IMR-90 (cell line): ENCODE results near the gene TNRC18. TPM values are rescaled to one million over a fixed set of nuclear protein-coding genes. Genes with fewer than 3 reads are reported as not detected.

Source experiments
- ATAC-seq: fragments of 200-7000 bp; cut with Tn5 transposase; 2 replicates; pipeline ENCODE4 v1.9.1; 2020; ENCODE audit warnings: low read depth, mild to moderate bottlenecking, moderate library complexity
- BruUV-seq: library from RNA; stranded (reverse); fragments of 400-500 nt; replicated peaks from 2 replicates; lab custom pipeline; 2021; lab: Mats Ljungman, UMichigan
- CTCF ChIA-PET: fragments of 300-600 bp; formaldehyde crosslinking; extraction: SDS; loops from one replicate; lab custom pipeline; 2021; ENCODE audit warnings: antibody characterized with exemption; lab: Yijun Ruan, JAX
- POLR2A ChIA-PET: fragments of 300-600 bp; sonication (Branson Sonifier 250); formaldehyde crosslinking; loops from one replicate; lab custom pipeline; 2022; ENCODE audit warnings: antibody characterized with exemption; ENCODE audit not compliant: unreplicated experiment; lab: Charles Lee
- DNase-seq: peaks from one replicate; pipeline ENCODE4 v3.0.0; 2013
- H2AFZ ChIP-seq: replicated peaks from 2 replicates; pipeline ENCODE3; 2013; ENCODE audit warnings: low read length, mild to moderate bottlenecking; ENCODE audit not compliant: poor library complexity
- H2AK5ac ChIP-seq: 2 replicates; pipeline ENCODE4 v1.6.1; 2013; ENCODE audit warnings: low read depth, low read length, inconsistent platforms
- H2AK9ac ChIP-seq: replicated peaks from 2 replicates; pipeline ENCODE3; 2013; ENCODE audit warnings: mild to moderate bottlenecking, low read depth, low read length, moderate library complexity; ENCODE audit not compliant: poor library complexity
- H2BK120ac ChIP-seq: 2 replicates; pipeline ENCODE4 v1.6.1; 2013; ENCODE audit warnings: low read depth, low read length, inconsistent platforms
- H2BK15ac ChIP-seq: 3 replicates; pipeline ENCODE4 v1.6.1; 2013; ENCODE audit warnings: low read depth, low read length, inconsistent platforms
- H2BK20ac ChIP-seq: 2 replicates; pipeline ENCODE4 v1.6.1; 2013; ENCODE audit warnings: low read depth, mild to moderate bottlenecking, inconsistent platforms, low read length, moderate library complexity
- H2BK5ac ChIP-seq: 2 replicates; pipeline ENCODE4 v1.6.1; 2013; ENCODE audit warnings: mild to moderate bottlenecking, low read depth, low read length, inconsistent platforms; ENCODE audit not compliant: poor library complexity, severe bottlenecking
- H3K14ac ChIP-seq: replicated peaks from 2 replicates; pipeline ENCODE4 v1.6.1; 2013; ENCODE audit warnings: low read depth, low read length, inconsistent platforms
- H3K18ac ChIP-seq: 2 replicates; pipeline ENCODE4 v1.6.1; 2013; ENCODE audit warnings: low read depth, low read length, control low read depth
- H3K23ac ChIP-seq: 2 replicates; pipeline ENCODE4 v1.6.1; 2013; ENCODE audit warnings: low read depth, low read length, inconsistent platforms
- H3K27ac ChIP-seq: 2 replicates; pipeline ENCODE4 v1.5.1; 2013; ENCODE audit warnings: mild to moderate bottlenecking, control low read depth, low read length; ENCODE audit not compliant: insufficient read depth
- H3K27me3 ChIP-seq: 2 replicates; pipeline ENCODE4 v1.6.1; 2013; ENCODE audit warnings: low read length; ENCODE audit not compliant: control insufficient read depth, insufficient read depth
- H3K36me3 ChIP-seq: 2 replicates; pipeline ENCODE4 v1.6.1; 2013; ENCODE audit warnings: low read length, mixed read lengths; ENCODE audit not compliant: control insufficient read depth, insufficient read depth
- H3K4ac ChIP-seq: 2 replicates; pipeline ENCODE4 v1.6.1; 2013; ENCODE audit warnings: low read depth, low read length, inconsistent platforms
- H3K4me1 ChIP-seq: 2 replicates; pipeline ENCODE4 v1.6.1; 2013; ENCODE audit warnings: low read length, mixed read lengths; ENCODE audit not compliant: control insufficient read depth, insufficient read depth
- H3K4me2 ChIP-seq: 2 replicates; pipeline ENCODE4 v1.6.1; 2013; ENCODE audit warnings: low read depth, mild to moderate bottlenecking, control low read depth, low read length, moderate library complexity
- H3K4me3 ChIP-seq: 2 replicates; pipeline ENCODE4 v1.5.1; 2013; ENCODE audit warnings: low read depth, mild to moderate bottlenecking, control low read depth, low read length, moderate library complexity; ENCODE audit not compliant: insufficient read depth
- H3K56ac ChIP-seq: 2 replicates; pipeline ENCODE4 v1.6.1; 2013; ENCODE audit warnings: low read length, inconsistent platforms; ENCODE audit not compliant: insufficient read depth; ENCODE audit errors: extremely low read depth
- H3K79me1 ChIP-seq, 2 experiments: 2 replicates each; pipeline ENCODE4 v1.6.1; 2013; ENCODE audit warnings: low read length in 2 of 2, inconsistent platforms in 1 of 2, low read depth in 1 of 2
- H3K9ac ChIP-seq: 2 replicates; pipeline ENCODE4 v1.6.1; 2013; ENCODE audit warnings: low read depth, low read length, control low read depth
- H3K9me1 ChIP-seq: 2 replicates; pipeline ENCODE4 v1.6.1; 2013; ENCODE audit warnings: low read length, inconsistent platforms; ENCODE audit not compliant: insufficient read depth
- H3K9me3 ChIP-seq: 2 replicates; pipeline ENCODE4 v1.6.1; 2013; ENCODE audit warnings: low read length; ENCODE audit not compliant: control insufficient read depth, insufficient read depth
- H4K20me1 ChIP-seq: 2 replicates; pipeline ENCODE4 v1.6.1; 2013; ENCODE audit warnings: low read length, inconsistent platforms; ENCODE audit not compliant: insufficient read depth
- H4K5ac ChIP-seq: 2 replicates; pipeline ENCODE4 v1.6.1; 2013; ENCODE audit warnings: mild to moderate bottlenecking, low read depth, low read length, control low read depth
- H4K8ac ChIP-seq, 2 experiments: 2 replicates each; pipeline ENCODE4 v1.6.1; 2013; ENCODE audit warnings: low read depth in 2 of 2, low read length in 2 of 2, control low read depth in 1 of 2, inconsistent platforms in 1 of 2
- H4K91ac ChIP-seq: 2 replicates; pipeline ENCODE4 v1.6.1; 2013; ENCODE audit warnings: low read depth, low read length, inconsistent platforms; ENCODE audit not compliant: insufficient read depth
- CTCF ChIP-seq: conservative IDR thresholded peaks from 2 replicates; pipeline ENCODE4 v1.5.1; 2012; ENCODE audit warnings: mild to moderate bottlenecking, low read depth, low read length, improper control_type of control experiment
- FOS ChIP-seq: fragments of 150-350 bp; IDR thresholded peaks from 2 replicates; pipeline ENCODE4 v1.6.1; 2016; ENCODE audit warnings: low read depth, low read length
- MAFK ChIP-seq: IDR thresholded peaks from 2 replicates; pipeline ENCODE4 v1.6.1; 2012; ENCODE audit warnings: low read depth, low read length, improper control_type of control experiment
- MAZ ChIP-seq: IDR thresholded peaks from 2 replicates; pipeline ENCODE4 v1.6.1; 2012; ENCODE audit warnings: low read depth, mild to moderate bottlenecking, low read length, improper control_type of control experiment, moderate library complexity, borderline replicate concordance
- MXI1 ChIP-seq: IDR thresholded peaks from 2 replicates; pipeline ENCODE4 v1.6.1; 2012; ENCODE audit warnings: low read depth, mild to moderate bottlenecking, low read length, moderate library complexity, borderline replicate concordance
- RCOR1 ChIP-seq: IDR thresholded peaks from 2 replicates; pipeline ENCODE4 v1.6.1; 2012; ENCODE audit warnings: mild to moderate bottlenecking, low read length, improper control_type of control experiment; ENCODE audit not compliant: insufficient replicate concordance
- USF2 ChIP-seq: fragments of 150-350 bp; IDR thresholded peaks from 2 replicates; pipeline ENCODE4 v1.6.1; 2017; ENCODE audit warnings: mild to moderate bottlenecking, antibody characterized with exemption, low read length, low read depth
- WGBS, 2 experiments: methylation state at CpG; one replicate each; pipeline versions ENCODE4 v1.1.5 to v1.1.7; 2013; ENCODE audit warnings: missing lambda C conversion rate in 2 of 2; ENCODE audit not compliant: insufficient read length in 1 of 2; ENCODE audit errors: extremely low coverage in 2 of 2; 5-methylcytosine and 5-hydroxymethylcytosine counted together
- dilution Hi-C: fragments of 300-500 bp; cut with HindIII; formaldehyde crosslinking; loops from one replicate; pipeline ENCODE4 v1.14.3; 2018; ENCODE audit warnings: low sequenced_read_pairs; ENCODE audit not compliant: unreplicated experiment
- in situ Hi-C: fragments of 300-500 bp; cut with MboI; formaldehyde crosslinking; loops from 3 replicates; pipeline ENCODE4 v1.14.3; 2019; ENCODE audit warnings: low sequenced_read_pairs, inconsistent platforms, mixed read lengths
- intact Hi-C: fragments of 100-400 bp; cut with micrococcal nuclease; formaldehyde crosslinking; loops from 2 replicates; pipeline ENCODE4 v1.10.0; 2022
- polyA plus RNA-seq, 3 experiments: library from polyadenylated mRNA; depleted of rRNA; stranded (reverse); fragments of >200 nt; gene quantifications; 2 replicates each; pipeline ENCODE4 v1.2.3, GENCODE V29; 2012; ENCODE audit warnings: low replicate concordance in 1 of 3
- total RNA-seq: library from RNA; depleted of rRNA; stranded (reverse); fragments of >200 nt; gene quantifications from 2 replicates; pipeline ENCODE4 v1.2.3, GENCODE V29; 2012

The TNRC18 gene
- total and polyA plus RNA-seq, 2 of the 4 experiments (the other 2 are of a cell fraction), result 4.7 to 29.6 TPM

- CTCF ChIA-PET, result no interaction called here
- dilution Hi-C loops, result no loop called here
Measured at GRCh38 chr7:5286933-5287332, 136.7 kb downstream of the TNRC18 start.

More at GRCh38 chr7:5286933-5287332, 136.7 kb downstream of the TNRC18 start:
- H4K8ac ChIP-seq, result no peak overlapping the region
- no peak overlapping the region for H3K4me2 ChIP-seq
- H4K20me1 ChIP-seq, result 0 out of 2 replicates have a peak, but pooled peaks cover 5% of the 10 kb centered on the region
- H2AK5ac ChIP-seq, result no peak overlapping the region
- no peak overlapping the region for H3K4me3 ChIP-seq
- no peak overlapping the region for H3K18ac ChIP-seq
- H3K9me3 ChIP-seq, result no peaks in the 10 kb centered on the region
- H2AFZ ChIP-seq, result no peak overlapping the region
- no peaks in the 10 kb centered on the region for H3K4me1 ChIP-seq
- no peak overlapping the region for H4K91ac ChIP-seq
- H3K79me1 ChIP-seq, result no peaks in the 10 kb centered on the region
- in situ Hi-C loops (no loop called here), intact Hi-C loops (no loop called here)
- no peak overlapping the region for H3K4ac ChIP-seq
- 100% methylated on average over 1 of the region's 9 CpGs; no CpG with 5 or more reads in 1 of the 2 experiments for WGBS, 2 experiments
- H3K27me3 ChIP-seq, result no peaks in the 10 kb centered on the region
- TF ChIP-seq MXI1, result no peak
- TF ChIP-seq RCOR1, result no peak
- no peak for TF ChIP-seq CTCF
- TF ChIP-seq FOS, result no peak
- TF ChIP-seq USF2, result no peak
- TF ChIP-seq MAFK, result no peak
- TF ChIP-seq MAZ, result no peak
- H2BK20ac ChIP-seq, result no peak overlapping the region
- no peak overlapping the region for H2BK15ac ChIP-seq
- H3K36me3 ChIP-seq, result peaks cover 6% of the 10 kb centered on the region; the same call in 1 of the 2 replicates
- no peak overlapping the region for H2BK120ac ChIP-seq
- POLR2A ChIA-PET, result no interaction called here
- H3K27ac ChIP-seq, result no peak overlapping the region
- H3K23ac ChIP-seq, result no peak overlapping the region
- H2AK9ac ChIP-seq, result no peak overlapping the region
- DNase-seq, result no peak
- BruUV-seq, result no TSS peak
- H3K9ac ChIP-seq, result no peak overlapping the region
- no peak overlapping the region for H4K5ac ChIP-seq
- no peak overlapping the region for H3K14ac ChIP-seq
- no peak overlapping the region for H3K56ac ChIP-seq
- ATAC-seq, result no peak
- H2BK5ac ChIP-seq, result no peak overlapping the region
- H3K9me1 ChIP-seq, result no peaks in the 10 kb centered on the region
